HepG2 (cell line): ENCODE results near the gene WNT7B. TPM values are rescaled to one million over a fixed set of nuclear protein-coding genes. Genes with fewer than 3 reads are reported as not detected.

Experiments
- DR1 ChIP-seq: sonication (generic); formaldehyde crosslinking; IDR thresholded peaks from 2 replicates; pipeline ENCODE4 v1.8.0; 2021; ENCODE audit warnings: mild to moderate bottlenecking, missing genetic modification reagents, inconsistent platforms
- FOSL2 ChIP-seq: sonication (generic); formaldehyde crosslinking; IDR thresholded peaks from 2 replicates; pipeline ENCODE4 v1.4.0; 2020; ENCODE audit warnings: missing genetic modification reagents
- HIVEP1 ChIP-seq: sonication (generic); formaldehyde crosslinking; IDR thresholded peaks from 2 replicates; pipeline ENCODE4 v1.4.0; 2020; ENCODE audit warnings: mild to moderate bottlenecking, missing genetic modification reagents
- HMG20A ChIP-seq: IDR thresholded peaks from 2 replicates; pipeline ENCODE4 v1.6.1; 2016; ENCODE audit warnings: borderline replicate concordance
- LCORL ChIP-seq, 2 experiments: fragments of 450-650 bp in 1 of 2; sonication (generic) in 1 of 2; formaldehyde crosslinking in 1 of 2; IDR thresholded peaks; 2 replicates each; pipeline versions ENCODE4 v1.5.0 to v1.6.1; 2017 to 2020; ENCODE audit warnings: antibody characterized with exemption in 1 of 2, missing genetic modification reagents in 1 of 2
- RCOR2 ChIP-seq: IDR thresholded peaks from 2 replicates; pipeline ENCODE4 v1.6.1; 2016; ENCODE audit warnings: missing biosample characterization, missing genetic modification reagents
- RXRB ChIP-seq: IDR thresholded peaks from 2 replicates; pipeline ENCODE4 v1.6.1; 2016; ENCODE audit warnings: borderline replicate concordance, missing genetic modification reagents, missing compliant biosample characterization
- TEAD3 ChIP-seq: optimal IDR thresholded peaks from 2 replicates; pipeline ENCODE3; 2016; ENCODE audit warnings: borderline replicate concordance
- ZNF263 ChIP-seq: sonication (generic); formaldehyde crosslinking; IDR thresholded peaks from 2 replicates; pipeline ENCODE4 v1.4.0; 2020; ENCODE audit warnings: missing genetic modification reagents
- ZNF772 ChIP-seq: sonication (generic); formaldehyde crosslinking; IDR thresholded peaks from 2 replicates; pipeline ENCODE4 v1.5.0; 2020; ENCODE audit warnings: mild to moderate bottlenecking, missing genetic modification reagents
- ZNF788 ChIP-seq: sonication (generic); formaldehyde crosslinking; IDR thresholded peaks from 2 replicates; pipeline ENCODE4 v1.5.0; 2020; ENCODE audit warnings: mild to moderate bottlenecking, missing genetic modification reagents, borderline replicate concordance
- ZSCAN9 ChIP-seq: IDR thresholded peaks from 2 replicates; pipeline ENCODE4 v1.6.1; 2016; ENCODE audit warnings: borderline replicate concordance
- polyA plus RNA-seq, 8 experiments: library from polyadenylated mRNA; depleted of rRNA in 3 of 8; stranded (reverse) in 7 of 8; unstranded in 1 of 8; fragments of >200 nt; fragmentation: Illumina TruSeq in 4 of 8; extraction: Trizol in 4 of 8; gene quantifications; 2 replicates each; pipeline versions ENCODE4 v1.2.1 to v1.2.3, GENCODE V29; 2011 to 2016; ENCODE audit warnings: low read depth in 4 of 8, missing spikeins in 1 of 8, mixed read lengths in 1 of 8; ENCODE audit not compliant: insufficient read depth in 1 of 8
- total RNA-seq, 5 experiments: library from RNA; depleted of rRNA; stranded (reverse); fragments of >200 nt; fragmentation: Illumina TruSeq; extraction: Trizol; gene quantifications; 2 replicates each; pipeline ENCODE4 v1.2.3, GENCODE V29; 2016; ENCODE audit warnings: low read depth in 1 of 5
- TF ChIP-seq, protein P1 (sequence below): sonication (generic); formaldehyde crosslinking; IDR thresholded peaks from 2 replicates; pipeline ENCODE4 v1.5.0; 2020; ENCODE audit warnings: mild to moderate bottlenecking, missing genetic modification reagents
- TF ChIP-seq, protein P2 (sequence below): IDR thresholded peaks from 2 replicates; pipeline ENCODE4 v1.6.1; 2012; ENCODE audit warnings: low read depth, low read length, improper control_type of control experiment
- TF ChIP-seq, protein P3 (sequence below): sonication (generic); formaldehyde crosslinking; IDR thresholded peaks from 2 replicates; pipeline ENCODE4 v1.5.1; 2020; ENCODE audit warnings: mild to moderate bottlenecking, moderate library complexity, missing genetic modification reagents
- TF ChIP-seq, protein P4 (sequence below): sonication (generic); formaldehyde crosslinking; IDR thresholded peaks from 2 replicates; pipeline ENCODE4 v1.8.1; 2023; ENCODE audit warnings: missing genetic modification reagents, mild to moderate bottlenecking, borderline replicate concordance
- TF ChIP-seq, protein P5 (sequence below): sonication (generic); formaldehyde crosslinking; IDR thresholded peaks from 2 replicates; pipeline ENCODE4 v1.5.0; 2020; ENCODE audit warnings: missing genetic modification reagents
- TF ChIP-seq, protein P6 (sequence below): sonication (generic); formaldehyde crosslinking; IDR thresholded peaks from 2 replicates; pipeline ENCODE4 v1.4.0; 2020; ENCODE audit warnings: missing genetic modification reagents, borderline replicate concordance

WNT7B gene
- total and polyA plus RNA-seq, 2 of the 13 experiments (the other 11 are each of a cell fraction or from before 2014, with no cell fraction given) = 0.09 TPM; not detected in 1

DNA sequence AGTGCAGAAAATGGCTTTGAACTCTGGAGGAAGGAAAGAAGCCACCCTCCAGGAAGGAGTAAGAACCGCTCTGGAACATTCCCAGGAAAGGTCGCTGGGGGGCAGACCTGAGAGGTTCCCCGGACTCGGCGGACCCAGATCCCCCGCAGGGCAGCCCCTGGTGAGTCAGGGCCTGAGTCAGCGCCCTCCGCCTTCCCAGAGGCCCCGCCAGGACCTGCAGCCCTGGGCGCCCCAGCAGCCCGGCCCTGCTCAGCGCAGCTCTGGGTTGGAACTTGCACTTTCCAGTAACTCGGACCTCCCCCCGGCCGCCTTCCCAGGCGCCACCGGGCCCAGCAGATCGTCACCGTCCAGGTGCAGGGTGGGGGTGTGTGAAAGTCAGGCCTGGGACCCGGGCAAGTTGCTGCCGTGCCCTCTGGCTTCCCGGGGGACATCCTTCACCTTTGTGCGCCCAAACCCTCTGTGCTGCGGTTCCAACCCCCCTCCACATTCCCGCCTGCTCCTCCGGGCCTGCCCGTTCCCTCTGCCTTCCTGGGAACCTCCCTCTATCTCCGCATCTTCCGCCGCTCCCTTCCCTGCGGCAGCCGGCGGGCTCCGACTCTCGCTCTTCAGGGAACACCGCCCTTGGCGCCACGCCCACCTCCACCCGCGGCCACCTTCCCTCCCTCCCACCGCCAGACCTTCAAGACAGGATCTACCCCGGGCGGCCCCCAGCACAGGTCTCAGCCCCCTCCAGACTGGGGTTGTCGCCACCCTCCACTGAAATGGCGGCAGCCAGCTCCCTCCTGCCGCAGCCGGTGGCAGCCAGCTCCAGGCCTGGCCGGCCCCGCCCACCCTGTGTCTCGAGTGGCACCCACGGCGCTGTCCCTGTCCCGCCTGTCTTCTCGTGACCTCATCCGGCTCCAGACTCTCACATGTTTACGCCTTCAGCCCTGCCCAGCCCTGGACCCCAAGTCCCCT is 36.8 kb upstream of the WNT7B start (continued):
- TF ChIP-seq, protein P1, sequence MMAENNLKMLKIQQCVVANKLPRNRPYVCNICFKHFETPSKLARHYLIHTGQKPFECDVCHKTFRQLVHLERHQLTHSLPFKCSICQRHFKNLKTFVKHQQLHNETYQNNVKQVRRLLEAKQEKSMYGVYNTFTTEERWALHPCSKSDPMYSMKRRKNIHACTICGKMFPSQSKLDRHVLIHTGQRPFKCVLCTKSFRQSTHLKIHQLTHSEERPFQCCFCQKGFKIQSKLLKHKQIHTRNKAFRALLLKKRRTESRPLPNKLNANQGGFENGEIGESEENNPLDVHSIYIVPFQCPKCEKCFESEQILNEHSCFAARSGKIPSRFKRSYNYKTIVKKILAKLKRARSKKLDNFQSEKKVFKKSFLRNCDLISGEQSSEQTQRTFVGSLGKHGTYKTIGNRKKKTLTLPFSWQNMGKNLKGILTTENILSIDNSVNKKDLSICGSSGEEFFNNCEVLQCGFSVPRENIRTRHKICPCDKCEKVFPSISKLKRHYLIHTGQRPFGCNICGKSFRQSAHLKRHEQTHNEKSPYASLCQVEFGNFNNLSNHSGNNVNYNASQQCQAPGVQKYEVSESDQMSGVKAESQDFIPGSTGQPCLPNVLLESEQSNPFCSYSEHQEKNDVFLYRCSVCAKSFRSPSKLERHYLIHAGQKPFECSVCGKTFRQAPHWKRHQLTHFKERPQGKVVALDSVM (CRISPR knock-in tag) = peak; percentile 64; the same call in 1 of the 2 replicates
- TF ChIP-seq RCOR2 (CRISPR knock-in tag) (0 out of 2 replicates have a peak, but pooled peaks have one; percentile 46), TEAD3 (CRISPR knock-in tag) (peak; percentile 71), LCORL (IDR thresholded peaks at IDR 0.05) (no peak), LCORL (CRISPR knock-in tag; IDR thresholded peaks at IDR 0.05) (peak; percentile 86), ZNF788 (CRISPR knock-in tag) (peak; percentile 70; the same call in 1 of the 2 replicates), DR1 (CRISPR knock-in tag) (peak; percentile 44; the same call in 1 of the 2 replicates), FOSL2 (CRISPR knock-in tag) (peak; percentile 97), ZNF772 (peak; percentile 64; the same call in 1 of the 2 replicates), HIVEP1 (CRISPR knock-in tag) (peak; percentile 71), HMG20A (CRISPR knock-in tag) (peak; percentile 50; the same call in 1 of the 2 replicates), ZNF263 (CRISPR knock-in tag) (peak; percentile 64), RXRB (peak; percentile 81), ZSCAN9 (CRISPR knock-in tag) (peak; percentile 69; the same call in 1 of the 2 replicates)
- TF ChIP-seq, protein P2, sequence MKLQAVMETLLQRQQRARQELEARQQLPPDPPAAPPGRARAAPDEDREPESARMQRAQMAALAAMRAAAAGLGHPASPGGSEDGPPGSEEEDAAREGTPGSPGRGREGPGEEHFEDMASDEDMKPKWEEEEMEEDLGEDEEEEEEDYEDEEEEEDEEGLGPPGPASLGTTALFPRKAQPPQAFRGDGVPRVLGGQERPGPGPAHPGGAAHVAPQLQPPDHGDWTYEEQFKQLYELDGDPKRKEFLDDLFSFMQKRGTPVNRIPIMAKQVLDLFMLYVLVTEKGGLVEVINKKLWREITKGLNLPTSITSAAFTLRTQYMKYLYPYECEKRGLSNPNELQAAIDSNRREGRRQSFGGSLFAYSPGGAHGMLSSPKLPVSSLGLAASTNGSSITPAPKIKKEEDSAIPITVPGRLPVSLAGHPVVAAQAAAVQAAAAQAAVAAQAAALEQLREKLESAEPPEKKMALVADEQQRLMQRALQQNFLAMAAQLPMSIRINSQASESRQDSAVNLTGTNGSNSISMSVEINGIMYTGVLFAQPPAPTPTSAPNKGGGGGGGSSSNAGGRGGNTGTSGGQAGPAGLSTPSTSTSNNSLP = no peak
- TF ChIP-seq, protein P3, sequence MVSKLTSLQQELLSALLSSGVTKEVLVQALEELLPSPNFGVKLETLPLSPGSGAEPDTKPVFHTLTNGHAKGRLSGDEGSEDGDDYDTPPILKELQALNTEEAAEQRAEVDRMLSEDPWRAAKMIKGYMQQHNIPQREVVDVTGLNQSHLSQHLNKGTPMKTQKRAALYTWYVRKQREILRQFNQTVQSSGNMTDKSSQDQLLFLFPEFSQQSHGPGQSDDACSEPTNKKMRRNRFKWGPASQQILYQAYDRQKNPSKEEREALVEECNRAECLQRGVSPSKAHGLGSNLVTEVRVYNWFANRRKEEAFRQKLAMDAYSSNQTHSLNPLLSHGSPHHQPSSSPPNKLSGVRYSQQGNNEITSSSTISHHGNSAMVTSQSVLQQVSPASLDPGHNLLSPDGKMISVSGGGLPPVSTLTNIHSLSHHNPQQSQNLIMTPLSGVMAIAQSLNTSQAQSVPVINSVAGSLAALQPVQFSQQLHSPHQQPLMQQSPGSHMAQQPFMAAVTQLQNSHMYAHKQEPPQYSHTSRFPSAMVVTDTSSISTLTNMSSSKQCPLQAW = peak; percentile 76
- TF ChIP-seq, protein P4, sequence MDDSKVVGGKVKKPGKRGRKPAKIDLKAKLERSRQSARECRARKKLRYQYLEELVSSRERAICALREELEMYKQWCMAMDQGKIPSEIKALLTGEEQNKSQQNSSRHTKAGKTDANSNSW = no peak
- TF ChIP-seq, protein P5, sequence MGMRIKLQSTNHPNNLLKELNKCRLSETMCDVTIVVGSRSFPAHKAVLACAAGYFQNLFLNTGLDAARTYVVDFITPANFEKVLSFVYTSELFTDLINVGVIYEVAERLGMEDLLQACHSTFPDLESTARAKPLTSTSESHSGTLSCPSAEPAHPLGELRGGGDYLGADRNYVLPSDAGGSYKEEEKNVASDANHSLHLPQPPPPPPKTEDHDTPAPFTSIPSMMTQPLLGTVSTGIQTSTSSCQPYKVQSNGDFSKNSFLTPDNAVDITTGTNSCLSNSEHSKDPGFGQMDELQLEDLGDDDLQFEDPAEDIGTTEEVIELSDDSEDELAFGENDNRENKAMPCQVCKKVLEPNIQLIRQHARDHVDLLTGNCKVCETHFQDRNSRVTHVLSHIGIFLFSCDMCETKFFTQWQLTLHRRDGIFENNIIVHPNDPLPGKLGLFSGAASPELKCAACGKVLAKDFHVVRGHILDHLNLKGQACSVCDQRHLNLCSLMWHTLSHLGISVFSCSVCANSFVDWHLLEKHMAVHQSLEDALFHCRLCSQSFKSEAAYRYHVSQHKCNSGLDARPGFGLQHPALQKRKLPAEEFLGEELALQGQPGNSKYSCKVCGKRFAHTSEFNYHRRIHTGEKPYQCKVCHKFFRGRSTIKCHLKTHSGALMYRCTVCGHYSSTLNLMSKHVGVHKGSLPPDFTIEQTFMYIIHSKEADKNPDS (CRISPR knock-in tag) = no peak
- TF ChIP-seq, protein P6, sequence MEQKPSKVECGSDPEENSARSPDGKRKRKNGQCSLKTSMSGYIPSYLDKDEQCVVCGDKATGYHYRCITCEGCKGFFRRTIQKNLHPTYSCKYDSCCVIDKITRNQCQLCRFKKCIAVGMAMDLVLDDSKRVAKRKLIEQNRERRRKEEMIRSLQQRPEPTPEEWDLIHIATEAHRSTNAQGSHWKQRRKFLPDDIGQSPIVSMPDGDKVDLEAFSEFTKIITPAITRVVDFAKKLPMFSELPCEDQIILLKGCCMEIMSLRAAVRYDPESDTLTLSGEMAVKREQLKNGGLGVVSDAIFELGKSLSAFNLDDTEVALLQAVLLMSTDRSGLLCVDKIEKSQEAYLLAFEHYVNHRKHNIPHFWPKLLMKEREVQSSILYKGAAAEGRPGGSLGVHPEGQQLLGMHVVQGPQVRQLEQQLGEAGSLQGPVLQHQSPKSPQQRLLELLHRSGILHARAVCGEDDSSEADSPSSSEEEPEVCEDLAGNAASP (CRISPR knock-in tag) = peak; percentile 21; the same call in 1 of the 2 replicates
